ENCODE data around the gene BMS1.
"Not testable (repeated sequence)": the region's sequence is repeated elsewhere in the genome, so short reads cannot be mapped to it uniquely, and the experiment has no call there.

DNA sequence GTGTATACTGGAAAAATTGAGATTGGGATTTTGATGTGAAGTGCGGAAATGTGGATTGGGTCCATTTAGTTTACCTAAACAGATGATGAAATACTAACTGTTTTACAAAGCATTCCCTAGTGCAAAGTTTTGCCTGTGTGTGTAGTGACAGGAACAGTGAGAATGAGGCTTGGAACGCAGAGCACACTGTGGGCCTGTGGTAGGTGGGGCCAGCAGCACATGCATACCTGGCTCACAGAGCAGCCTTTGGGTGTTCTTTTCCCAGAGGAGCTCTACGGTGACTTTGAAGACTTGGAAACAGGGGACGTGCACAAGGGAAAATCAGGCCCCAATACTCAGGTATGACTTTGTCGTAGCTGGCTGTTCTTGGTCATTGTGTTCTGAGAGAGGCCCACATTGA, 33.7 kb downstream of the BMS1 start:
- not testable (repeated sequence) for TF ChIP-seq CTCF, POLR2A, EP300 (IDR thresholded peaks at IDR 0.05)
